Upper lobe of left lung (tissue), 6 donors: ENCODE results near the gene MUC5B. TPM values are rescaled to one million over a fixed set of nuclear protein-coding genes. Genes with fewer than 3 reads are reported as not detected.
"Not testable (repeated sequence)": the region's sequence is repeated elsewhere in the genome, so short reads cannot be mapped to it uniquely, and the experiment has no call there.

Source experiments
- ATAC-seq, 2 donors: fragments of 200-7000 bp; cut with Tn5 transposase; one replicate each; pipeline ENCODE4 v1.9.1; 2022; ENCODE audit warnings: mild to moderate bottlenecking in 2 of 2, moderate library complexity in 2 of 2; ENCODE audit not compliant: low FRiP score in 2 of 2
- DNase-seq, 2 donors: peaks; one replicate each; pipeline ENCODE4 v3.0.0-alpha.2; 2019 to 2020
- H3K27ac ChIP-seq, 4 donors: fragments of 200-600 bp; sonication (generic); one replicate each; pipeline ENCODE4 v1.5.1; 2016 to 2019
- H3K27me3 ChIP-seq, 4 donors: fragments of 200-600 bp; sonication (generic); one replicate each; pipeline ENCODE4 v1.5.1; 2017 to 2019
- H3K36me3 ChIP-seq, 4 donors: fragments of 200-600 bp; sonication (generic); one replicate each; pipeline ENCODE4 v1.5.1; 2016 to 2019
- H3K4me1 ChIP-seq, 4 donors: fragments of 200-600 bp; sonication (generic); one replicate each; pipeline ENCODE4 v1.5.1; 2018 to 2019
- H3K4me3 ChIP-seq, 4 donors: fragments of 200-600 bp; sonication (generic); one replicate each; pipeline ENCODE4 v1.5.1; 2017 to 2019; ENCODE audit warnings: mild to moderate bottlenecking in 2 of 4, moderate library complexity in 1 of 4
- H3K9me3 ChIP-seq, 4 donors: fragments of 200-600 bp; sonication (generic); one replicate each; pipeline ENCODE4 v1.5.1; 2018 to 2019
- EP300 ChIP-seq, 4 donors: sonication (generic); formaldehyde crosslinking; IDR thresholded peaks; one replicate each; pipeline ENCODE4 v1.5.1; 2017; ENCODE audit warnings: antibody characterized with exemption in 4 of 4, control low read depth in 2 of 4
- POLR2A ChIP-seq, 4 donors: fragments of 450-650 bp; IDR thresholded peaks; one replicate each; pipeline ENCODE4 v1.5.1; 2016 to 2017; ENCODE audit warnings: antibody characterized with exemption in 4 of 4, mild to moderate bottlenecking in 2 of 4
- POLR2AphosphoS5 ChIP-seq, 2 donors: sonication (generic); formaldehyde crosslinking; IDR thresholded peaks; one replicate each; pipeline ENCODE4 v1.5.1; 2017; ENCODE audit warnings: antibody characterized with exemption in 2 of 2
- WGBS, 2 donors: methylation state at CpG; one replicate each; pipeline ENCODE4 v1.1.5; 2017 to 2018; 5-methylcytosine and 5-hydroxymethylcytosine counted together
- total RNA-seq, 6 donors: library from RNA; depleted of rRNA in 4 of 6; stranded (reverse); fragments of >200 nt in 4 of 6; gene quantifications; one replicate each; pipeline versions ENCODE4 v1.1.0 to v1.2.1, GENCODE V29; 2016 to 2021
- TF ChIP-seq, protein P1 (sequence below), 6 experiments: fragments of 450-650 bp in 4 of 6; fragments of 200-600 bp in 2 of 6; sonication (generic) in 2 of 6; IDR thresholded peaks; one replicate each; pipeline ENCODE4 v1.5.1; 2016 to 2019; ENCODE audit warnings: antibody characterized with exemption in 6 of 6
- donor health status: DM: no; HTN: no; CAD: no; lungs with moderate emphysema.
- donor health status: DM: no; HTN: yes; CAD: no; lungs with severe emphysema.

Gene MUC5B
- total RNA-seq, 6 donors from 2014 or later, result 3.2 to 54.5 (median 16.2) TPM

DNA sequence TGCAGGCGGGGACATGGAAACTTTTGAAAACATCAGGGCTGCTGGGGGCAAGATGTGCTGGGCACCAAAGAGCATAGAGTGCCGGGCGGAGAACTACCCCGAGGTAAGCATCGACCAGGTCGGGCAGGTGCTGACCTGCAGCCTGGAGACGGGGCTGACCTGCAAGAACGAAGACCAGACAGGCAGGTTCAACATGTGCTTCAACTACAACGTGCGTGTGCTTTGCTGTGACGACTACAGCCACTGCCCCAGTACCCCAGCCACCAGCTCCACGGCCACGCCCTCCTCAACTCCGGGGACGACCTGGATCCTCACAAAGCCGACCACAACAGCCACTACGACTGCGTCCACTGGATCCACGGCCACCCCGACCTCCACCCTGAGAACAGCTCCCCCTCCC, 19.4 kb downstream of the MUC5B start:
- Histone ChIP-seq H3K27me3 (no peaks in the 10 kb centered on the region), H3K9me3 (no peaks in the 10 kb centered on the region), H3K27ac (no peak overlapping the region), H3K4me1 (no peaks in the 10 kb centered on the region), H3K4me3 (no peak overlapping the region), H3K36me3 (no peaks in the 10 kb centered on the region)
- DNase-seq (peak in 1 of 2 donors; percentile 61), ATAC-seq (no peak)
- WGBS, 2 donors, result 94 to 95% methylated on average over 13 to 20 of the region's 20 CpGs
- TF ChIP-seq POLR2AphosphoS5 (IDR thresholded peaks at IDR 0.05) (no peak), POLR2A (IDR thresholded peaks at IDR 0.05) (no peak)

DNA sequence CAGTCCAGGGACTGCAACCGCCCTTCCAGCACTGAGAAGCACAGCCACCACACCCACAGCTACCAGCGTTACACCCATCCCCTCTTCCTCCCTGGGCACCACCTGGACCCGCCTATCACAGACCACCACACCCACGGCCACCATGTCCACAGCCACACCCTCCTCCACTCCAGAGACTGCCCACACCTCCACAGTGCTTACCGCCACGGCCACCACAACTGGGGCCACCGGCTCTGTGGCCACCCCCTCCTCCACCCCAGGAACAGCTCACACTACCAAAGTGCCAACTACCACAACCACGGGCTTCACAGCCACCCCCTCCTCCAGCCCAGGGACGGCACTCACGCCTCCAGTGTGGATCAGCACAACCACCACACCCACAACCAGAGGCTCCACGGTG, 19.9 kb downstream of the MUC5B start:
- H3K9me3 ChIP-seq, H3K4me1 ChIP-seq, ATAC-seq, H3K4me3 ChIP-seq, H3K36me3 ChIP-seq, H3K27me3 ChIP-seq, H3K27ac ChIP-seq: not testable (repeated sequence)
- WGBS, 2 donors, result 92 to 95% methylated on average over 7 to 8 of the region's 11 CpGs
- peak in 1 of 2 donors; percentile 59 for DNase-seq

DNA sequence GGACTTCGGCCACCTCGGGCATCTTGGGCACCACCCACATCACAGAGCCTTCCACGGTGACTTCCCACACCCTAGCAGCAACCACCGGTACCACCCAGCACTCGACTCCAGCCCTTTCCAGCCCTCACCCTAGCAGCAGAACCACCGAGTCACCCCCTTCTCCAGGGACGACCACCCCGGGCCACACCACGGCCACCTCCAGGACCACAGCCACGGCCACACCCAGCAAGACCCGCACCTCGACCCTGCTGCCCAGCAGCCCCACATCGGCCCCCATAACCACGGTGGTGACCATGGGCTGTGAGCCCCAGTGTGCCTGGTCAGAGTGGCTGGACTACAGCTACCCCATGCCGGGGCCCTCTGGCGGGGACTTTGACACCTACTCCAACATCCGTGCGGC, 20.7 kb downstream of the MUC5B start:
- H3K9me3 ChIP-seq, ATAC-seq, H3K27me3 ChIP-seq, H3K4me3 ChIP-seq, H3K36me3 ChIP-seq, H3K27ac ChIP-seq, H3K4me1 ChIP-seq: not testable (repeated sequence)
- 94 to 96% methylated on average over 7 to 12 of the region's 18 CpGs for WGBS, 2 donors
- DNase-seq, result peak in 1 of 2 donors; percentile 67

DNA sequence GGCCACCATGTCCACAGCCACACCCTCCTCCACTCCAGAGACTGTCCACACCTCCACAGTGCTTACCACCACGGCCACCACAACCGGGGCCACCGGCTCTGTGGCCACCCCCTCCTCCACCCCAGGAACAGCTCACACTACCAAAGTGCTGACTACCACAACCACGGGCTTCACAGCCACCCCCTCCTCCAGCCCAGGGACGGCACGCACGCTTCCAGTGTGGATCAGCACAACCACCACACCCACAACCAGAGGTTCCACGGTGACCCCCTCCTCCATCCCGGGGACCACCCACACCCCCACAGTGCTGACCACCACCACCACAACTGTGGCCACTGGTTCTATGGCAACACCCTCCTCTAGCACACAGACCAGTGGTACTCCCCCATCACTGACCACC, 21.7 kb downstream of the MUC5B start:
- DNase-seq, result peak in 1 of 2 donors; percentile 60
- not testable (repeated sequence) for H3K27me3 ChIP-seq, H3K4me3 ChIP-seq, H3K4me1 ChIP-seq, H3K27ac ChIP-seq, ATAC-seq, H3K9me3 ChIP-seq, H3K36me3 ChIP-seq
- WGBS, 2 donors, result 92 to 100% methylated on average over 6 of the region's 9 CpGs

DNA sequence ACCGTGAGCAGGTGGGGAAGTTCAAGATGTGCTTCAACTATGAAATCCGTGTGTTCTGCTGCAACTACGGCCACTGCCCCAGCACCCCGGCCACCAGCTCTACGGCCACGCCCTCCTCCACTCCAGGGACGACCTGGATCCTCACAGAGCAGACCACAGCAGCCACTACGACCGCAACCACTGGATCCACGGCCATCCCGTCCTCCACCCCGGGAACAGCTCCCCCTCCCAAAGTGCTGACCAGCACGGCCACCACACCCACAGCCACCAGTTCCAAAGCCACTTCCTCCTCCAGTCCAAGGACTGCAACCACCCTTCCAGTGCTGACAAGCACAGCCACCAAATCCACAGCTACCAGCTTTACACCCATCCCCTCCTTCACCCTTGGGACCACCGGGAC, 22.9 kb downstream of the MUC5B start:
- 94 to 97% methylated on average over 10 to 12 of the region's 14 CpGs for WGBS, 2 donors
- not testable (repeated sequence) for H3K36me3 ChIP-seq, H3K9me3 ChIP-seq, ATAC-seq, H3K27me3 ChIP-seq, H3K27ac ChIP-seq, H3K4me3 ChIP-seq, H3K4me1 ChIP-seq
- DNase-seq, result peak in 1 of 2 donors; percentile 56

DNA sequence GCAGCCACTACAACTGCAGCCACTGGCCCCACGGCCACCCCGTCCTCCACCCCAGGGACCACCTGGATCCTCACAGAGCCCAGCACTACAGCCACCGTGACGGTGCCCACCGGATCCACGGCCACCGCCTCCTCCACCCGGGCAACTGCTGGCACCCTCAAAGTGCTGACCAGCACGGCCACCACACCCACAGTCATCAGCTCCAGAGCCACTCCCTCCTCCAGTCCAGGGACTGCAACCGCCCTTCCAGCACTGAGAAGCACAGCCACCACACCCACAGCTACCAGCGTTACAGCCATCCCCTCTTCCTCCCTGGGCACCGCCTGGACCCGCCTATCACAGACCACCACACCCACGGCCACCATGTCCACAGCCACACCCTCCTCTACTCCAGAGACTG, 23.4 kb downstream of the MUC5B start:
- H3K9me3 ChIP-seq, result not testable (repeated sequence)
- peak in 1 of 2 donors; percentile 50 for DNase-seq
- 92 to 95% methylated on average over 14 of the region's 14 CpGs for WGBS, 2 donors

DNA sequence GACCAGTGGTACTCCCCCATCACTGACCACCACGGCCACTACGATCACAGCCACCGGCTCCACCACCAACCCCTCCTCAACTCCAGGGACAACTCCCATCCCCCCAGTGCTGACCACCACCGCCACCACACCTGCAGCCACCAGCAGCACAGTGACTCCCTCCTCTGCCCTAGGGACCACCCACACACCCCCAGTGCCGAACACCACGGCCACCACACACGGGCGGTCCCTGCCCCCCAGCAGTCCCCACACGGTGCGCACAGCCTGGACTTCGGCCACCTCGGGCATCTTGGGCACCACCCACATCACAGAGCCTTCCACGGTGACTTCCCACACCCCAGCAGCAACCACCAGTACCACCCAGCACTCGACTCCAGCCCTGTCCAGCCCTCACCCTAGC, 24.2 kb downstream of the MUC5B start:
- not testable (repeated sequence) for H3K27me3 ChIP-seq, H3K9me3 ChIP-seq, H3K36me3 ChIP-seq, H3K4me3 ChIP-seq, H3K4me1 ChIP-seq, ATAC-seq, H3K27ac ChIP-seq
- 93 to 95% methylated on average over 12 of the region's 14 CpGs for WGBS, 2 donors
- DNase-seq, result peak in 1 of 2 donors; percentile 66

More for the DNA sequence above, 23.4 kb downstream of the MUC5B start:
- not testable (repeated sequence) for H3K27me3 ChIP-seq, H3K4me1 ChIP-seq, H3K36me3 ChIP-seq, H3K27ac ChIP-seq, H3K4me3 ChIP-seq, ATAC-seq

DNA sequence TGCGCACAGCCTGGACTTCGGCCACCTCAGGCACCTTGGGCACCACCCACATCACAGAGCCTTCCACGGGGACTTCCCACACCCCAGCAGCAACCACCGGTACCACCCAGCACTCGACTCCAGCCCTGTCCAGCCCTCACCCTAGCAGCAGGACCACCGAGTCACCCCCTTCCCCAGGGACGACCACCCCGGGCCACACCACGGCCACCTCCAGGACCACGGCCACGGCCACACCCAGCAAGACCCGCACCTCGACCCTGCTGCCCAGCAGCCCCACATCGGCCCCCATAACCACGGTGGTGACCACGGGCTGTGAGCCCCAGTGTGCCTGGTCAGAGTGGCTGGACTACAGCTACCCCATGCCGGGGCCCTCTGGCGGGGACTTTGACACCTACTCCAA, 26.1 kb downstream of the MUC5B start:
- H3K27ac ChIP-seq, H3K9me3 ChIP-seq, H3K4me1 ChIP-seq, H3K27me3 ChIP-seq, ATAC-seq, H3K4me3 ChIP-seq, H3K36me3 ChIP-seq, DNase-seq: not testable (repeated sequence)
- 100% methylated on average over 3 of the region's 18 CpGs; no CpG with 5 or more reads in 1 of the 2 donors for WGBS, 2 donors

DNA sequence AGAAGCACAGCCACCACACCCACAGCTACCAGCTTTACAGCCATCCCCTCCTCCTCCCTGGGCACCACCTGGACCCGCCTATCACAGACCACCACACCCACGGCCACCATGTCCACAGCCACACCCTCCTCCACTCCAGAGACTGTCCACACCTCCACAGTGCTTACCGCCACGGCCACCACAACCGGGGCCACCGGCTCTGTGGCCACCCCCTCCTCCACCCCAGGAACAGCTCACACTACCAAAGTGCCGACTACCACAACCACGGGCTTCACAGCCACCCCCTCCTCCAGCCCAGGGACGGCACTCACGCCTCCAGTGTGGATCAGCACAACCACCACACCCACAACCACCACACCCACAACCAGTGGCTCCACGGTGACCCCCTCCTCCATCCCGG, 27.5 kb downstream of the MUC5B start:
- not testable (repeated sequence) for ATAC-seq, H3K4me1 ChIP-seq, H3K9me3 ChIP-seq, H3K27me3 ChIP-seq, H3K27ac ChIP-seq, H3K36me3 ChIP-seq, H3K4me3 ChIP-seq
- 87 to 100% methylated on average over 2 to 4 of the region's 12 CpGs for WGBS, 2 donors
- DNase-seq, result peak in 1 of 2 donors; percentile 59

DNA sequence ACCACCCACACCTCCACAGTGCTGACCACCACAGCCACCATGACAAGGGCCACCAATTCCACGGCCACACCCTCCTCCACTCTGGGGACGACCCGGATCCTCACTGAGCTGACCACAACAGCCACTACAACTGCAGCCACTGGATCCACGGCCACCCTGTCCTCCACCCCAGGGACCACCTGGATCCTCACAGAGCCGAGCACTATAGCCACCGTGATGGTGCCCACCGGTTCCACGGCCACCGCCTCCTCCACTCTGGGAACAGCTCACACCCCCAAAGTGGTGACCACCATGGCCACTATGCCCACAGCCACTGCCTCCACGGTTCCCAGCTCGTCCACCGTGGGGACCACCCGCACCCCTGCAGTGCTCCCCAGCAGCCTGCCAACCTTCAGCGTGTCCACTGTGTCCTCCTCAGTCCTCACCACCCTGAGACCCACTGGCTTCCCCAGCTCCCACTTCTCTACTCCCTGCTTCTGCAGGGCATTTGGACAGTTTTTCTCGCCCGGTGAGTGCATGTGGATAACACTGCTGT, 28.4 kb downstream of the MUC5B start:
- Histone ChIP-seq H3K4me1 (no peaks in the 10 kb centered on the region), H3K9me3 (no peaks in the 10 kb centered on the region), H3K4me3 (no peak overlapping the region), H3K36me3 (no peaks in the 10 kb centered on the region), H3K27ac (no peak overlapping the region), H3K27me3 (no peaks in the 10 kb centered on the region)
- ATAC-seq (peak in 1 of 2 donors; percentile 41), DNase-seq (peak in 1 of 2 donors; percentile 48)
- TF ChIP-seq POLR2AphosphoS5 (IDR thresholded peaks at IDR 0.05) (no peak), POLR2A (IDR thresholded peaks at IDR 0.05) (no peak), EP300 (IDR thresholded peaks at IDR 0.05) (no peak)
- TF ChIP-seq, protein P1, sequence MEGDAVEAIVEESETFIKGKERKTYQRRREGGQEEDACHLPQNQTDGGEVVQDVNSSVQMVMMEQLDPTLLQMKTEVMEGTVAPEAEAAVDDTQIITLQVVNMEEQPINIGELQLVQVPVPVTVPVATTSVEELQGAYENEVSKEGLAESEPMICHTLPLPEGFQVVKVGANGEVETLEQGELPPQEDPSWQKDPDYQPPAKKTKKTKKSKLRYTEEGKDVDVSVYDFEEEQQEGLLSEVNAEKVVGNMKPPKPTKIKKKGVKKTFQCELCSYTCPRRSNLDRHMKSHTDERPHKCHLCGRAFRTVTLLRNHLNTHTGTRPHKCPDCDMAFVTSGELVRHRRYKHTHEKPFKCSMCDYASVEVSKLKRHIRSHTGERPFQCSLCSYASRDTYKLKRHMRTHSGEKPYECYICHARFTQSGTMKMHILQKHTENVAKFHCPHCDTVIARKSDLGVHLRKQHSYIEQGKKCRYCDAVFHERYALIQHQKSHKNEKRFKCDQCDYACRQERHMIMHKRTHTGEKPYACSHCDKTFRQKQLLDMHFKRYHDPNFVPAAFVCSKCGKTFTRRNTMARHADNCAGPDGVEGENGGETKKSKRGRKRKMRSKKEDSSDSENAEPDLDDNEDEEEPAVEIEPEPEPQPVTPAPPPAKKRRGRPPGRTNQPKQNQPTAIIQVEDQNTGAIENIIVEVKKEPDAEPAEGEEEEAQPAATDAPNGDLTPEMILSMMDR (IDR thresholded peaks at IDR 0.05), result no peak
- 95 to 97% methylated on average over 16 of the region's 16 CpGs for WGBS, 2 donors
